ENCODE measurements around the gene ATP5MK.
A peak's percentile ranks its signal among the peaks of the same experiment; 100 is the strongest.
"Not testable (repeated sequence)": the region's sequence is repeated elsewhere in the genome, so short reads cannot be mapped to it uniquely, and the experiment has no call there.

The ATP5MK gene

GRCh38 chr10:103396067-103396788 is at the start of gene ATP5MK, which contains the start of gene PDCD11:
Gene ATP5MK, minus strand, starts transcription at chr10:103396475. Its CDS starts 4,018 bp downstream, at chr10:103392457.
Gene PDCD11, plus strand, starts transcription at chr10:103396626. Its CDS starts 1,801 bp downstream, at chr10:103398427.
- DNase-seq, result peak; percentile 93

DNA sequence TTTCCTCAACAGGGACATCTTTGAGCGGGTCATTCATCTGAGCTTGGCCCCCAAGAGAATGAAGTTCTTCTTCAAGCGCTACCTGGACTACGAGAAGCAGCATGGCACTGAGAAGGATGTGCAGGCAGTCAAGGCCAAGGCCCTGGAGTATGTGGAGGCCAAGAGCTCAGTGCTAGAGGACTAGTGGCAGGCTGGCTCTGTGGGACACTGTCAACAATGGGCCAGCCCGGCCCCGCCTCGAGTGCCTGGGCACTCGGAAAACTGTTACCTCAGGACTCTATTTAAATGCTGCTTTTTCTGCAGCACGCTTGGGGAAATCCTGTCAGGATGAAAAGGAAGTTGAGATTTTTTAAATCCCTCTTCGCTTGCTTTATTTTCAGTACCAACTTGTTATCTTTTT is 49.1 kb upstream of the ATP5MK start:
- no peak for DNase-seq

DNA sequence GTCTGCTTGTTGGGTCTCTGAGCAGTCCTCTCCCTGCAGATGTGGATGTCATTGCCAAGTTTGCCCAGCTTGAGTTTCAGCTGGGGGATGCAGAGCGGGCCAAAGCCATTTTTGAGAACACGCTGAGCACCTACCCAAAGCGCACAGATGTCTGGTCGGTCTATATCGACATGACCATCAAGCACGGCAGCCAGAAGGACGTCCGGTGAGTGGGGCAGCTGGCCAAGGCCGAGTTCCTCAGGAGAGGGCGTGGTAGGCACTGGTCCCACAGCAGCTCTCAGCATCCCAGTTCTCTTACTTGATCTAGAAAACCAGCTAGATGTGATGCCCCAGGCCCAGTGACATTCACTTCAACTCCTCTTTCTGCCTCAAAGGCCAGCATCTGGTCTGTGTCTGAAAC is 48.2 kb upstream of the ATP5MK start:
- no peak for DNase-seq

DNA sequence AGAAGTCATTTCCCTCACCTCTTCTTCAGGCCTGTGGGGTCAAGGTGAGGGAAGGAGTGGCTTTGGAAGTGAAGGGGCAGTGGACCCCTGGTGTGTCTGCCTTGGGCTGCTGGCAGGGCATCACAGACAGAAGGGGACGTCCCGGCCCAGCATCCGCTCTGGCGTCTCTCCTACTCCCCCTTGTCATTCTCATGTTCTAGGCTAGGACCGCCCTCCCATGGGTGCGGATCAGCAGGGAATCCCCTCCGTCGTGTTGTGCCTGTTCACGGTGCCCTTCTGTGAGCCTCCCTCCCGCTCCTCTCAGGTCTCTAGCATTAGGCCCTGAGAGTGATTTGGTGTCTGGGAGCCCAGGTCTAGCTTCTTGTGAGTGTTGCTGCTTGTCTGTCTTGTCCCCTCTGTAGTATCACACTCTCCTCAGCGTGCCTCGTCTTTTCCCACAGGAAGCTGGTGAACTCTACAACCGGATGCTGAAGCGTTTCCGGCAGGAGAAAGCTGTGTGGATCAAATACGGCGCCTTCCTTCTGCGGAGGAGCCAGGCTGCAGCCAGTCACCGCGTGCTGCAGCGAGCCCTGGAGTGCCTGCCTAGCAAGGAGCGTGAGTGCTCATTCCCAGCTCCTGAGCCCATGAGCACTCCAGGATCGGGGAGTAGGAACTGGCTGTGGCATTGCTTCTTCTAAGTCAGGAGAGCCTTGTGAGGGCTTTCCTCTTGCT is 47.4 kb upstream of the ATP5MK start:
- no peak for DNase-seq

GRCh38 chr10:103442031-103442461 is 45.8 kb upstream of the ATP5MK start:
- DNase-seq, result no peak

- DNase-seq, result no peak
Observed at GRCh38 chr10:103441611-103442010, 45.3 kb upstream of the ATP5MK start.

GRCh38 chr10:103441206-103441605 is 44.9 kb upstream of the ATP5MK start:
- DNase-seq, result no peak

- no peak for DNase-seq
Observed at GRCh38 chr10:103440416-103440815, 44.1 kb upstream of the ATP5MK start.

- no peak for DNase-seq
Observed at GRCh38 chr10:103439776-103440175, 43.5 kb upstream of the ATP5MK start.

GRCh38 chr10:103433858-103434257 is 37.6 kb upstream of the ATP5MK start:
- DNase-seq, result no peak

GRCh38 chr10:103431902-103432301 is 35.6 kb upstream of the ATP5MK start:
- no peak for DNase-seq

- DNase-seq, result no peak
Observed at GRCh38 chr10:103429647-103430046, 33.4 kb upstream of the ATP5MK start.

GRCh38 chr10:103428989-103429643 is 32.8 kb upstream of the ATP5MK start:
- DNase-seq, result no peak

GRCh38 chr10:103427866-103428265 is 31.6 kb upstream of the ATP5MK start:
- DNase-seq, result no peak

GRCh38 chr10:103423748-103424147 is 27.5 kb upstream of the ATP5MK start:
- no peak for DNase-seq

- no peak for DNase-seq
Observed at GRCh38 chr10:103419101-103419500, 22.8 kb upstream of the ATP5MK start.

DNA sequence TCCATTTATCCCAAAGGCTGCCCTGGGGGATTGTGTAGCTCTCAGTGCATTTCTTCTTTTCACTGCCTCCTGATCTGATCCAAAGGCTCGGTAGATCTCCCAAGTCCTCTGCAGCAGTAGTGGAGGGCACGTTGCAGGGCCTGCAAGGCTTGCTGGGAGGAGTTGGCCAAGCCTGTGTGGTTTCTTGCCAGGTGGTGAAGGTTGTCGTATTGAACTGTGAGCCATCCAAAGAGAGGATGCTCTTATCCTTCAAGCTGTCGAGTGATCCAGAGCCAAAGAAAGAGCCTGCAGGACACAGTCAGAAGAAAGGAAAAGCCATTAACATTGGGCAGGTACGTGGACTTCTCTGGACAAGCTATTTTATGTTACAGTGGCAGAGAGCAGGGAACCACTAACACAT is 21.3 kb upstream of the ATP5MK start:
- no peak for DNase-seq

GRCh38 chr10:103417148-103417469 is 20.8 kb upstream of the ATP5MK start:
- not testable (repeated sequence) for DNase-seq

- peak; percentile 43 for DNase-seq
Observed at GRCh38 chr10:103416436-103417147, 20.3 kb upstream of the ATP5MK start.

- DNase-seq, result no peak
Observed at GRCh38 chr10:103415581-103415980, 19.3 kb upstream of the ATP5MK start.

DNA sequence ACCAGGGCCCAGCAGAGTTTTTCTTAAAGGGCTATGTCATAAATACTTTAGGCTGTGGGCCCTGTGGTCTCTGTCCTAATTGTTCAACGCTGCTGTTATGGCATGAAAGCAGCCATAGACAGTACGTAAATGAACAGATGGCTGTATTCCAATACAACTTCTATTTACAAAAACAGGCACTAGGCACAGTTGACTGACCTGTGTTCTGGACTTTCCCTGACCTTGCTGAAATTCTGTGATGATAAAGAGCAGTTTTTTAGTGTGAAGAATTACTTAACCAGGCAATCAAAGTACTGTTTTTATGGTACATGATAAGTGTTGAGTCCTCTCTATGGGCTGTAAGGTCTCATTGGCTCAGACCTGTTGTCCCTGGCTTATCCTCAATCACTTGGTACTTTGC is 17.3 kb upstream of the ATP5MK start:
- DNase-seq, result no peak

DNA sequence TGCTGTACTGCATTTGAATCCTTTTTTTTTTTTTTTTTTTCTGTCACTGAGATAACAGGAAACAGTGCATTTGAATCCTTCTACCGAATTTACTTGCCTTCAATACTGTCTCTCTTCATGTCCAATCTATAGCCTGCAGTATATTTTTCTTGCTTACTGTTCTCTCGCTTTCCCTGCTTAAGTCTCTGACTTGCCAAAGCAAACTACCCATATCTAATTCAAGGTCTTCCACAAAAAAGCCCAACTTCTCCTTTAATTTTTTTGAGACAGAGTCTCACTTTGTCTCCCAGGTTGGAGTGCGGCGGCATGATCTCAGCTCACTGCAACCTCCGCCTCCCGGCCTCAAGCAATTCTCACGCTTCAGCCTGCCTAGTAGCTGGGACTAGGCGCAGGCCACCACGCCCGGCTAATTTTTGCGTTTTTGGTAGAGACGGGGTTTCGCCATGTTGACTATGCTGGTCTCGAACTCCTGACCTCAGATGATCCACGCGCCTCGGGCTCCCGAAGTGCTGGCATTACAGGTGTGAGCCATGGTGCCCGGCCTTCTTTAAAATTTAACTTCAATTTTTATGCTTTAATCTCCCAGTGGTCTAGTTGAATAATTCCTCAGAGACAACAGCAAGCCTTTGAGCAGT is 1.0 kb upstream of the ATP5MK start:
- no peak for DNase-seq

DNA sequence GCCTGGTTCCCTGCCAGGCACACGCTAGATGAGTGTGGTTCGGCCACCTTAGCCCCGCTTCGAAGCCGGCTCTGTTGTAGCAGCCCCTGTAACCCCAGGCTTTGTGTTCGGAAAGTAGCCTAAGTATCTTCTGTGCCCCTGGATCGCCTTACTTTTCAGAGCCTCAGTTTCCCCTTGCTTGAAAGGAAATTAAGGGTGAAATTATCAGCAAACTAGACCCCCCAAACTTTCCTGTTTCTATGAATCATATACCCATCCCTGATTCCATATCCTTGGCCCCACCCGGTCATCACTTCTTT is 463 bp upstream of the ATP5MK start:
- no peak for DNase-seq

All from KG1 (cell line).